Measurements from ENCODE around the gene PARD3. TPM values are rescaled to one million over a fixed set of nuclear protein-coding genes. Genes with fewer than 3 reads are reported as not detected.

PARD3 gene
- total RNA-seq, 2 donors from 2014 or later, result 32.0 to 61.9 TPM

- no peaks in the 10 kb centered on the region for H3K27me3 ChIP-seq (replicated peaks; ENCODE audit: insufficient read depth)
- no peak for TF ChIP-seq CTCF (IDR thresholded peaks at IDR 0.05)
- no peak for TF ChIP-seq POLR2A (IDR thresholded peaks at IDR 0.05)
- TF ChIP-seq POLR2AphosphoS5 (IDR thresholded peaks at IDR 0.05), result no peak
- no peak overlapping the region for H3K27ac ChIP-seq
- H3K9me3 ChIP-seq, result no peaks in the 10 kb centered on the region
- no peaks in the 10 kb centered on the region for H3K36me3 ChIP-seq
- WGBS, result 95% methylated on average over 3 of the region's 3 CpGs
- no peak overlapping the region for H3K4me3 ChIP-seq
- intact Hi-C loops (cut with DNase I), result no loop called here
- H3K4me1 ChIP-seq (replicated peaks), result no peaks in the 10 kb centered on the region
- no peak for DNase-seq (ENCODE audit: low spot score)
These were observed 645.4 kb downstream of the PARD3 start for GRCh38 chr10:34169677-34170076.

GRCh38 chr10:34169131-34169530 is 646.0 kb downstream of the PARD3 start:
- no peaks in the 10 kb centered on the region for H3K9me3 ChIP-seq
- intact Hi-C loops (cut with DNase I), result no loop called here
- no peak overlapping the region for H3K4me3 ChIP-seq
- DNase-seq (ENCODE audit: low spot score), result no peak
- no peaks in the 10 kb centered on the region for H3K36me3 ChIP-seq
- no peaks in the 10 kb centered on the region for H3K27me3 ChIP-seq (replicated peaks; ENCODE audit: insufficient read depth)
- TF ChIP-seq POLR2AphosphoS5 (IDR thresholded peaks at IDR 0.05) (no peak), CTCF (IDR thresholded peaks at IDR 0.05) (no peak), POLR2A (IDR thresholded peaks at IDR 0.05) (no peak)
- H3K4me1 ChIP-seq (replicated peaks), result no peaks in the 10 kb centered on the region
- WGBS, result 52% methylated on average over 3 of the region's 3 CpGs
- H3K27ac ChIP-seq, result no peak overlapping the region

GRCh38 chr10:34168439-34168838 is 646.7 kb downstream of the PARD3 start:
- DNase-seq (ENCODE audit: low spot score), result no peak
- Histone ChIP-seq H3K4me3 (no peak overlapping the region), H3K27me3 (replicated peaks; ENCODE audit: insufficient read depth) (no peaks in the 10 kb centered on the region), H3K9me3 (no peaks in the 10 kb centered on the region), H3K4me1 (replicated peaks) (no peaks in the 10 kb centered on the region), H3K36me3 (no peaks in the 10 kb centered on the region), H3K27ac (no peak overlapping the region)
- intact Hi-C loops (cut with DNase I), result no loop called here
- TF ChIP-seq POLR2AphosphoS5 (IDR thresholded peaks at IDR 0.05) (no peak), POLR2A (IDR thresholded peaks at IDR 0.05) (no peak), CTCF (IDR thresholded peaks at IDR 0.05) (no peak)
- 36% methylated on average over 4 of the region's 4 CpGs for WGBS

- WGBS, result 86% methylated on average over 6 of the region's 6 CpGs
- Histone ChIP-seq H3K4me1 (replicated peaks) (no peaks in the 10 kb centered on the region), H3K4me3 (no peak overlapping the region), H3K27me3 (replicated peaks; ENCODE audit: insufficient read depth) (no peaks in the 10 kb centered on the region), H3K36me3 (no peaks in the 10 kb centered on the region), H3K27ac (no peak overlapping the region), H3K9me3 (no peaks in the 10 kb centered on the region)
- DNase-seq (ENCODE audit: low spot score), result no peak
- intact Hi-C loops (cut with DNase I), result no loop called here
- TF ChIP-seq CTCF (IDR thresholded peaks at IDR 0.05) (no peak), POLR2A (IDR thresholded peaks at IDR 0.05) (no peak), POLR2AphosphoS5 (IDR thresholded peaks at IDR 0.05) (no peak)
These were observed 648.3 kb downstream of the PARD3 start for GRCh38 chr10:34166823-34167222.

- Histone ChIP-seq H3K27ac (no peak overlapping the region), H3K9me3 (no peaks in the 10 kb centered on the region), H3K4me3 (no peak overlapping the region), H3K27me3 (replicated peaks; ENCODE audit: insufficient read depth) (no peaks in the 10 kb centered on the region), H3K4me1 (replicated peaks) (no peaks in the 10 kb centered on the region), H3K36me3 (no peaks in the 10 kb centered on the region)
- WGBS, result 90% methylated on average over 5 of the region's 5 CpGs
- no peak for DNase-seq (ENCODE audit: low spot score)
- no peak for TF ChIP-seq POLR2A (IDR thresholded peaks at IDR 0.05)
- TF ChIP-seq CTCF (IDR thresholded peaks at IDR 0.05), result no peak
- TF ChIP-seq POLR2AphosphoS5 (IDR thresholded peaks at IDR 0.05), result no peak
- intact Hi-C loops (cut with DNase I), result no loop called here
These were observed 648.7 kb downstream of the PARD3 start for GRCh38 chr10:34166354-34166753.
